Suprapubic skin (tissue), 4 donors: ENCODE measurements around the gene RCAN2.

ENCODE experiments used
- CTCF ChIP-seq, 2 donors: fragments of 200-600 bp in 1 of 2; fragments of 450-650 bp in 1 of 2; sonication (generic) in 1 of 2; IDR thresholded peaks; one replicate each; pipeline ENCODE4 v1.5.1; 2016 to 2019; ENCODE audit warnings: antibody characterized with exemption in 2 of 2, mild to moderate bottlenecking in 1 of 2, moderate library complexity in 1 of 2
- POLR2A ChIP-seq, 2 donors: fragments of 450-650 bp; IDR thresholded peaks; one replicate each; pipeline ENCODE4 v1.6.1; 2017; ENCODE audit warnings: antibody characterized with exemption in 2 of 2, mild to moderate bottlenecking in 2 of 2, moderate library complexity in 2 of 2
- POLR2AphosphoS5 ChIP-seq, 3 donors: sonication (generic); formaldehyde crosslinking; IDR thresholded peaks; one replicate each; pipeline ENCODE4 v1.6.1; 2017; ENCODE audit warnings: antibody characterized with exemption in 3 of 3

- TF ChIP-seq CTCF (IDR thresholded peaks at IDR 0.05): no peak
- no peak for TF ChIP-seq POLR2AphosphoS5 (IDR thresholded peaks at IDR 0.05)
- TF ChIP-seq POLR2A (IDR thresholded peaks at IDR 0.05): no peak
These were observed 186.0 kb downstream of the RCAN2 start for GRCh38 chr6:46305236-46305635.
